Upper lobe of left lung (tissue), 6 donors: ENCODE results near the gene RADX. TPM values are rescaled to one million over a fixed set of nuclear protein-coding genes. Genes with fewer than 3 reads are reported as not detected.

ENCODE experiments used
- ATAC-seq, 2 donors: fragments of 200-7000 bp; cut with Tn5 transposase; one replicate each; pipeline ENCODE4 v1.9.1; 2022; ENCODE audit warnings: mild to moderate bottlenecking in 2 of 2, moderate library complexity in 2 of 2; ENCODE audit not compliant: low FRiP score in 2 of 2
- DNase-seq, 2 donors: peaks; one replicate each; pipeline ENCODE4 v3.0.0-alpha.2; 2019 to 2020
- H3K27ac ChIP-seq, 4 donors: fragments of 200-600 bp; sonication (generic); one replicate each; pipeline ENCODE4 v1.5.1; 2016 to 2019
- H3K27me3 ChIP-seq, 4 donors: fragments of 200-600 bp; sonication (generic); one replicate each; pipeline ENCODE4 v1.5.1; 2017 to 2019
- H3K36me3 ChIP-seq, 4 donors: fragments of 200-600 bp; sonication (generic); one replicate each; pipeline ENCODE4 v1.5.1; 2016 to 2019
- H3K4me1 ChIP-seq, 4 donors: fragments of 200-600 bp; sonication (generic); one replicate each; pipeline ENCODE4 v1.5.1; 2018 to 2019
- H3K4me3 ChIP-seq, 4 donors: fragments of 200-600 bp; sonication (generic); one replicate each; pipeline ENCODE4 v1.5.1; 2017 to 2019; ENCODE audit warnings: mild to moderate bottlenecking in 2 of 4, moderate library complexity in 1 of 4
- H3K9me3 ChIP-seq, 4 donors: fragments of 200-600 bp; sonication (generic); one replicate each; pipeline ENCODE4 v1.5.1; 2018 to 2019
- EP300 ChIP-seq, 4 donors: sonication (generic); formaldehyde crosslinking; IDR thresholded peaks; one replicate each; pipeline ENCODE4 v1.5.1; 2017; ENCODE audit warnings: antibody characterized with exemption in 4 of 4, control low read depth in 2 of 4
- POLR2A ChIP-seq, 4 donors: fragments of 450-650 bp; IDR thresholded peaks; one replicate each; pipeline ENCODE4 v1.5.1; 2016 to 2017; ENCODE audit warnings: antibody characterized with exemption in 4 of 4, mild to moderate bottlenecking in 2 of 4
- POLR2AphosphoS5 ChIP-seq, 2 donors: sonication (generic); formaldehyde crosslinking; IDR thresholded peaks; one replicate each; pipeline ENCODE4 v1.5.1; 2017; ENCODE audit warnings: antibody characterized with exemption in 2 of 2
- WGBS, 2 donors: methylation state at CpG; one replicate each; pipeline ENCODE4 v1.1.5; 2017 to 2018; 5-methylcytosine and 5-hydroxymethylcytosine counted together
- total RNA-seq, 6 donors: library from RNA; depleted of rRNA in 4 of 6; stranded (reverse); fragments of >200 nt in 4 of 6; gene quantifications; one replicate each; pipeline versions ENCODE4 v1.1.0 to v1.2.1, GENCODE V29; 2016 to 2021
- TF ChIP-seq, protein P1 (sequence below), 6 experiments: fragments of 450-650 bp in 4 of 6; fragments of 200-600 bp in 2 of 6; sonication (generic) in 2 of 6; IDR thresholded peaks; one replicate each; pipeline ENCODE4 v1.5.1; 2016 to 2019; ENCODE audit warnings: antibody characterized with exemption in 6 of 6
- donor health status: DM: no; HTN: no; CAD: no; lungs with moderate emphysema.
- donor health status: DM: no; HTN: yes; CAD: no; lungs with severe emphysema.

The RADX gene
- total RNA-seq, 6 donors from 2014 or later: 1.9 to 21.9 (median 7.5) TPM

DNA sequence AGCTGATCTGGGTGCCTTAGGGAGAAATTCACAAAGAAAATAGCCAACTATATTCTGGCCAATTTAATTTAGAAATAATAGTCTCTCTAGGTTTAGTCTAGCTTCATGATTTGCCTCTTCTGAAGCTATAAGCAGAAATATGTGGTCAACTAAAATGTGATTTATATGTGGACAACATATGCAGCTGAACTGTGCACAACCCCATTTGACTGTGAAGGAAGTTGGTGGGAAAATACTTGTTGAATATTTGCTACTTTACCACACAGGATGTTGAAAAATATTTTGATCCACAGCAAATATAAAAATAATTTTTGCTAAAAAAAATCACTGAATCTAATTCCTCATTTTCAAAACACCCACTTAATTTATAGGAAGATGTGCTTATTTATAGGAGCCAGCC, 99.0 kb downstream of the RADX start:
- TF ChIP-seq EP300 (IDR thresholded peaks at IDR 0.05) (no peak), POLR2AphosphoS5 (IDR thresholded peaks at IDR 0.05) (no peak), POLR2A (IDR thresholded peaks at IDR 0.05) (no peak)
- TF ChIP-seq, protein P1, sequence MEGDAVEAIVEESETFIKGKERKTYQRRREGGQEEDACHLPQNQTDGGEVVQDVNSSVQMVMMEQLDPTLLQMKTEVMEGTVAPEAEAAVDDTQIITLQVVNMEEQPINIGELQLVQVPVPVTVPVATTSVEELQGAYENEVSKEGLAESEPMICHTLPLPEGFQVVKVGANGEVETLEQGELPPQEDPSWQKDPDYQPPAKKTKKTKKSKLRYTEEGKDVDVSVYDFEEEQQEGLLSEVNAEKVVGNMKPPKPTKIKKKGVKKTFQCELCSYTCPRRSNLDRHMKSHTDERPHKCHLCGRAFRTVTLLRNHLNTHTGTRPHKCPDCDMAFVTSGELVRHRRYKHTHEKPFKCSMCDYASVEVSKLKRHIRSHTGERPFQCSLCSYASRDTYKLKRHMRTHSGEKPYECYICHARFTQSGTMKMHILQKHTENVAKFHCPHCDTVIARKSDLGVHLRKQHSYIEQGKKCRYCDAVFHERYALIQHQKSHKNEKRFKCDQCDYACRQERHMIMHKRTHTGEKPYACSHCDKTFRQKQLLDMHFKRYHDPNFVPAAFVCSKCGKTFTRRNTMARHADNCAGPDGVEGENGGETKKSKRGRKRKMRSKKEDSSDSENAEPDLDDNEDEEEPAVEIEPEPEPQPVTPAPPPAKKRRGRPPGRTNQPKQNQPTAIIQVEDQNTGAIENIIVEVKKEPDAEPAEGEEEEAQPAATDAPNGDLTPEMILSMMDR (IDR thresholded peaks at IDR 0.05): no peak
- Histone ChIP-seq H3K9me3 (no peaks in the 10 kb centered on the region), H3K27me3 (no peaks in the 10 kb centered on the region), H3K36me3 (no peaks in the 10 kb centered on the region), H3K27ac (no peak overlapping the region), H3K4me1 (no peaks in the 10 kb centered on the region), H3K4me3 (no peak overlapping the region)
- ATAC-seq: no peak
- DNase-seq: no peak

DNA sequence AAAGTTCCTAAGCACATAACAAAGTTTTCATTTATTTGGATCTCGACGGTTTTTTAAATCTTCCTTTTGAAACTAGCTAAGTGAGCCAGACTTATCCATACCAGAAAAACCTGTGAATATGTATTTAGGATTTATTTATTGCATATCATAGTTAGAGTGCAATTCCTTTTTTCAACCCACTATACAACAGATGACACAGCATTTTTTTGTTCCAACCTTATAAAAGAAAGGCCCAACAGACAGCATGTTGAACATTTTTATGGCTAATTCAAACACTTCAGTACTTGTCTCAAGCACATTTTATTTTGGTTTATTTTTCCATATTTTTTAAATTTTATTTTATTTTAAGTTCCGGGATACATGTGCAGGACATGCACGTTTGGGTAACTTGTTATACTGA, 99.6 kb downstream of the RADX start:
- no peak for DNase-seq
- Histone ChIP-seq H3K4me1 (no peaks in the 10 kb centered on the region), H3K9me3 (no peaks in the 10 kb centered on the region), H3K27me3 (no peaks in the 10 kb centered on the region), H3K36me3 (no peaks in the 10 kb centered on the region), H3K4me3 (no peak overlapping the region), H3K27ac (no peak overlapping the region)
- 75 to 82% methylated on average over 4 of the region's 4 CpGs for WGBS, 2 donors
- ATAC-seq: no peak
- no peak for TF ChIP-seq POLR2AphosphoS5 (IDR thresholded peaks at IDR 0.05)
- no peak for TF ChIP-seq EP300 (IDR thresholded peaks at IDR 0.05)
- TF ChIP-seq, protein P1 (IDR thresholded peaks at IDR 0.05): no peak
- no peak for TF ChIP-seq POLR2A (IDR thresholded peaks at IDR 0.05)

DNA sequence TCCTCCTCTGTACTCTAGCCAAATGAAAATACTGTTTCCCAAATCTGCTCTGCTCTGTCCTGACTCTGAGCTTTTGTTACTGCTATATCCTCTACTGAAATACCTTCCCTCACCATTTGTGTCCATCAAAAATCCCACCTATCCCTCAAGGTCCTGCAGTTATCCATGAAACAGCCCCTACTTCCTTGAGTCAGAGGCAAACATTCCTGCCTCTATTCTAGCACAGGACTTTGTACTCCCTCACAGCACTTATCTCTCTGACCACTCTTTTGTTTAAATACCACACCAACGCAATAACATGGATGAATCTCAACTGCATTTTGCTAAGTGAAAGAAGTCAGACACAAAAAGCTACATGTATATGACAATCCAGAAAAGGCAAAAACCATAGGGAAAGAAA, 104.2 kb downstream of the RADX start:
- Histone ChIP-seq H3K27ac (no peak overlapping the region), H3K27me3 (no peaks in the 10 kb centered on the region), H3K9me3 (no peaks in the 10 kb centered on the region), H3K4me1 (no peaks in the 10 kb centered on the region), H3K36me3 (no peaks in the 10 kb centered on the region), H3K4me3 (no peak overlapping the region)
- TF ChIP-seq EP300 (IDR thresholded peaks at IDR 0.05): no peak
- TF ChIP-seq, protein P1 (IDR thresholded peaks at IDR 0.05): no peak
- ATAC-seq: no peak
- WGBS, 2 donors: 71 to 89% methylated on average over 1 of the region's 1 CpG
- no peak for DNase-seq

DNA sequence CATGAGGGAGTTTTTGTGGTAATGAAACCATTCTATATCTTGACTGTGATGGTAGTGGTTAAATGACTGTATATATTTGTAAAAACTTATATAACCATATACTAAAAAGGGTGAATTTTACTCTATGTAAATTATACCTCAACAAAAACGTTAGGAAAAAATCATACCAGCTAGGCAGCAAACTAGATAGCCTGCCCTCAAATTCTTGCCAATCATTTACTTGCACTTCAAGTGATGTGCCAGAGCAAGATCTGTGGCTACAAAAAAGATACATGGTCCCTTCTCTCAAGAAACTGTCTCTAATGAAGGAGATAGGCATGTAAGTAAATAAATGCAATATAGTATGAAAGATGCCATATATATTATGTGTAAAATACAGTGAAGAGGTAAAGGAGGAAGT, 104.7 kb downstream of the RADX start:
- Histone ChIP-seq H3K27ac (no peak overlapping the region), H3K4me3 (no peak overlapping the region), H3K27me3 (no peaks in the 10 kb centered on the region), H3K9me3 (no peaks in the 10 kb centered on the region), H3K4me1 (no peaks in the 10 kb centered on the region), H3K36me3 (no peaks in the 10 kb centered on the region)
- DNase-seq (no peak), ATAC-seq (no peak)
- TF ChIP-seq, protein P1 (IDR thresholded peaks at IDR 0.05): no peak
- WGBS, 2 donors: 11 to 65% methylated on average over 1 of the region's 1 CpG

DNA sequence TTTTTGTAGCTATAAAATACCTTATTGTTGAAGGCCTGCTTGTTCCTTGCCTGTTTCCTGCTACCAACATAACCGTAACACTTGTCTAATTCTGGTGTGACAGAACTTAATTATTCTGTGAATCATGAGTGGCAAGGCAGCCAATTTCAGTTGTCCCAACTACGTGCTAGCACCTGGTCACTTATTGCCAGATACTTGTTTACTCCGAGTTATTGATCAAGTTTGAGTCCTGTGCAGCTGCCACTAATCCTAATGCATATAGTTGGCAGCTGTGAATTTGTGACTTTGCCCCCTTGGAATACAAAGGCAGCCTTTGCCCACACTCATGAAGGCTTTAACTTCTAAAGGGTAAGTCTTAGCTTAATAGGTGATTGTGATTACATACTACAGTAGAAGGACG, 106.9 kb downstream of the RADX start:
- 73 to 75% methylated on average over 4 of the region's 4 CpGs for WGBS, 2 donors
- H3K9me3 ChIP-seq: no peaks in the 10 kb centered on the region
- H3K27me3 ChIP-seq: no peaks in the 10 kb centered on the region
- H3K27ac ChIP-seq: no peak overlapping the region
- TF ChIP-seq, protein P1 (IDR thresholded peaks at IDR 0.05): no peak
- TF ChIP-seq POLR2A (IDR thresholded peaks at IDR 0.05) (no peak), POLR2AphosphoS5 (IDR thresholded peaks at IDR 0.05) (no peak), EP300 (IDR thresholded peaks at IDR 0.05) (no peak)
- DNase-seq (no peak), ATAC-seq (no peak)
- H3K4me3 ChIP-seq: no peak overlapping the region
- H3K36me3 ChIP-seq: no peaks in the 10 kb centered on the region
- H3K4me1 ChIP-seq: no peaks in the 10 kb centered on the region
